HepG2 (cell line): ENCODE data around the gene BRPF1. TPM values are rescaled to one million over a fixed set of nuclear protein-coding genes. Genes with fewer than 3 reads are reported as not detected.
A peak's percentile ranks its signal among the peaks of the same experiment; 100 is the strongest.

Experiments
- AFF4 ChIP-seq: sonication (generic); formaldehyde crosslinking; IDR thresholded peaks from 2 replicates; pipeline ENCODE4 v1.4.0; 2020; ENCODE audit warnings: missing genetic modification reagents
- ARNTL ChIP-seq: sonication (generic); formaldehyde crosslinking; IDR thresholded peaks from 2 replicates; pipeline ENCODE4 v1.4.0; 2020; ENCODE audit warnings: mild to moderate bottlenecking, missing genetic modification reagents
- ESRRA ChIP-seq: sonication (generic); formaldehyde crosslinking; IDR thresholded peaks from 2 replicates; pipeline ENCODE4 v1.5.1; 2020; ENCODE audit warnings: mild to moderate bottlenecking, low read depth, missing genetic modification reagents
- FOXP1 ChIP-seq, 2 experiments: fragments of 450-650 bp in 1 of 2; IDR thresholded peaks; 2 replicates each; pipeline ENCODE4 v1.6.1; 2017 to 2018; ENCODE audit warnings: antibody characterized with exemption in 1 of 2
- GZF1 ChIP-seq: sonication (generic); formaldehyde crosslinking; IDR thresholded peaks from 2 replicates; pipeline ENCODE4 v1.5.1; 2020; ENCODE audit warnings: mild to moderate bottlenecking, missing genetic modification reagents
- SETDB1 ChIP-seq: sonication (generic); formaldehyde crosslinking; IDR thresholded peaks from 2 replicates; pipeline ENCODE4 v1.5.1; 2020; ENCODE audit warnings: missing genetic modification reagents, mild to moderate bottlenecking, borderline replicate concordance
- SOX6 ChIP-seq, 2 experiments: fragments of 450-650 bp in 1 of 2; sonication (generic) in 1 of 2; formaldehyde crosslinking in 1 of 2; IDR thresholded peaks; 2 replicates each; pipeline versions ENCODE4 v1.4.0 to v1.6.1; 2017 to 2020; ENCODE audit warnings: antibody characterized with exemption in 1 of 2, mild to moderate bottlenecking in 1 of 2, missing genetic modification reagents in 1 of 2
- SRSF1 ChIP-seq: fragments of 200-400 bp; formaldehyde crosslinking; optimal IDR thresholded peaks from 2 replicates; pipeline ENCODE3; 2017; ENCODE audit warnings: mild to moderate bottlenecking, low read depth, low read length, moderate library complexity
- TRIM24 ChIP-seq: sonication (generic); formaldehyde crosslinking; IDR thresholded peaks from 2 replicates; pipeline ENCODE4 v1.8.0; 2022; ENCODE audit warnings: mild to moderate bottlenecking, missing genetic modification reagents
- ZFP36L2 ChIP-seq: sonication (generic); formaldehyde crosslinking; IDR thresholded peaks from 2 replicates; pipeline ENCODE4 v1.4.0; 2020; ENCODE audit warnings: missing genetic modification reagents
- ZNF674 ChIP-seq: sonication (generic); formaldehyde crosslinking; IDR thresholded peaks from 2 replicates; pipeline ENCODE4 v1.5.0; 2020; ENCODE audit warnings: low read depth, mild to moderate bottlenecking, missing genetic modification reagents
- ZNF761 ChIP-seq: sonication (generic); formaldehyde crosslinking; conservative IDR thresholded peaks from 2 replicates; pipeline ENCODE4 v1.4.0; 2020; ENCODE audit warnings: mild to moderate bottlenecking, missing genetic modification reagents
- ZNF891 ChIP-seq: sonication (generic); formaldehyde crosslinking; IDR thresholded peaks from 2 replicates; pipeline ENCODE4 v1.5.0; 2020; ENCODE audit warnings: mild to moderate bottlenecking, missing genetic modification reagents
- ZSCAN31 ChIP-seq: sonication (generic); formaldehyde crosslinking; IDR thresholded peaks from 2 replicates; pipeline ENCODE4 v1.5.0; 2020; ENCODE audit warnings: low read depth, mild to moderate bottlenecking, missing genetic modification reagents
- polyA plus RNA-seq, 8 experiments: library from polyadenylated mRNA; depleted of rRNA in 3 of 8; stranded (reverse) in 7 of 8; unstranded in 1 of 8; fragments of >200 nt; fragmentation: Illumina TruSeq in 4 of 8; extraction: Trizol in 4 of 8; gene quantifications; 2 replicates each; pipeline versions ENCODE4 v1.2.1 to v1.2.3, GENCODE V29; 2011 to 2016; ENCODE audit warnings: low read depth in 4 of 8, missing spikeins in 1 of 8, mixed read lengths in 1 of 8; ENCODE audit not compliant: insufficient read depth in 1 of 8
- total RNA-seq, 5 experiments: library from RNA; depleted of rRNA; stranded (reverse); fragments of >200 nt; fragmentation: Illumina TruSeq; extraction: Trizol; gene quantifications; 2 replicates each; pipeline ENCODE4 v1.2.3, GENCODE V29; 2016; ENCODE audit warnings: low read depth in 1 of 5
- TF ChIP-seq, protein P1 (sequence below): sonication (generic); formaldehyde crosslinking; IDR thresholded peaks from one replicate; pipeline ENCODE4 v1.5.1; 2020; ENCODE audit warnings: mild to moderate bottlenecking, missing genetic modification reagents; ENCODE audit errors: not compliant biosample characterization

BRPF1 gene
- total and polyA plus RNA-seq, 2 of the 13 experiments (the other 11 are each of a cell fraction or from before 2014, with no cell fraction given), result 7.3 to 10.0 TPM

- TF ChIP-seq, protein P1, sequence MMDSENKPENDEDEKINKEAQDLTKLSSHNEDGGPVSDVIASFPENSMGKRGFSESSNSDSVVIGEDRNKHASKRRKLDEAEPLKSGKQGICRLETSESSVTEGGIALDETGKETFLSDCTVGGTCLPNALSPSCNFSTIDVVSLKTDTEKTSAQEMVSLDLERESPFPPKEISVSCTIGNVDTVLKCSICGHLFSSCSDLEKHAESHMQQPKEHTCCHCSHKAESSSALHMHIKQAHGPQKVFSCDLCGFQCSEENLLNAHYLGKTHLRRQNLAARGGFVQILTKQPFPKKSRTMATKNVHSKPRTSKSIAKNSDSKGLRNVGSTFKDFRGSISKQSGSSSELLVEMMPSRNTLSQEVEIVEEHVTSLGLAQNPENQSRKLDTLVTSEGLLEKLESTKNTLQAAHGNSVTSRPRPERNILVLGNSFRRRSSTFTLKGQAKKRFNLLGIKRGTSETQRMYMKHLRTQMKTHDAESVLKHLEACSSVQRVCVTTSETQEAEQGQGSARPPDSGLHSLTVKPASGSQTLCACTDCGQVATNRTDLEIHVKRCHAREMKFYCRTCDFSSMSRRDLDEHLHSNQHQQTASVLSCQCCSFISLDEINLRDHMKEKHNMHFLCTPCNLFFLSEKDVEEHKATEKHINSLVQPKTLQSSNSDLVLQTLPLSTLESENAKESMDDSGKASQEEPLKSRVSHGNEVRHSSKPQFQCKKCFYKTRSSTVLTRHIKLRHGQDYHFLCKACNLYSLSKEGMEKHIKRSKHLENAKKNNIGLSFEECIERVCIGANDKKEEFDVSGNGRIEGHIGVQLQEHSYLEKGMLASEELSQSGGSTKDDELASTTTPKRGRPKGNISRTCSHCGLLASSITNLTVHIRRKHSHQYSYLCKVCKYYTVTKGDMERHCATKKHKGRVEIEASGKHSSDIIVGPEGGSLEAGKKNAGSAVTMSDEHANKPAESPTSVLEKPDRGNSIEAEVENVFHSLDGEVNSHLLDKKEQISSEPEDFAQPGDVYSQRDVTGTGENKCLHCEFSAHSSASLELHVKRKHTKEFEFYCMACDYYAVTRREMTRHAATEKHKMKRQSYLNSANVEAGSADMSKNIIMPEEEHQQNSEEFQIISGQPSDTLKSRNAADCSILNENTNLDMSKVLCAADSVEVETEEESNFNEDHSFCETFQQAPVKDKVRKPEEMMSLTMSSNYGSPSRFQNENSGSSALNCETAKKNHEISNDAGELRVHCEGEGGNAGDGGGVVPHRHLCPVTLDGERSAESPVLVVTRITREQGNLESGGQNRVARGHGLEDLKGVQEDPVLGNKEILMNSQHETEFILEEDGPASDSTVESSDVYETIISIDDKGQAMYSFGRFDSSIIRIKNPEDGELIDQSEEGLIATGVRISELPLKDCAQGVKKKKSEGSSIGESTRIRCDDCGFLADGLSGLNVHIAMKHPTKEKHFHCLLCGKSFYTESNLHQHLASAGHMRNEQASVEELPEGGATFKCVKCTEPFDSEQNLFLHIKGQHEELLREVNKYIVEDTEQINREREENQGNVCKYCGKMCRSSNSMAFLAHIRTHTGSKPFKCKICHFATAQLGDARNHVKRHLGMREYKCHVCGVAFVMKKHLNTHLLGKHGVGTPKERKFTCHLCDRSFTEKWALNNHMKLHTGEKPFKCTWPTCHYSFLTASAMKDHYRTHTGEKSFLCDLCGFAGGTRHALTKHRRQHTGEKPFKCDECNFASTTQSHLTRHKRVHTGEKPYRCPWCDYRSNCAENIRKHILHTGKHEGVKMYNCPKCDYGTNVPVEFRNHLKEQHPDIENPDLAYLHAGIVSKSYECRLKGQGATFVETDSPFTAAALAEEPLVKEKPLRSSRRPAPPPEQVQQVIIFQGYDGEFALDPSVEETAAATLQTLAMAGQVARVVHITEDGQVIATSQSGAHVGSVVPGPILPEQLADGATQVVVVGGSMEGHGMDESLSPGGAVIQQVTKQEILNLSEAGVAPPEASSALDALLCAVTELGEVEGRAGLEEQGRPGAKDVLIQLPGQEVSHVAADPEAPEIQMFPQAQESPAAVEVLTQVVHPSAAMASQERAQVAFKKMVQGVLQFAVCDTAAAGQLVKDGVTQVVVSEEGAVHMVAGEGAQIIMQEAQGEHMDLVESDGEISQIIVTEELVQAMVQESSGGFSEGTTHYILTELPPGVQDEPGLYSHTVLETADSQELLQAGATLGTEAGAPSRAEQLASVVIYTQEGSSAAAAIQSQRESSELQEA (CRISPR knock-in tag), result no peak
- TF ChIP-seq ZNF761 (no peak; the same call in 1 of the 2 replicates), SRSF1 (peak; percentile 29), ZFP36L2 (CRISPR knock-in tag) (no peak), ESRRA (peak; percentile 10; the same call in 1 of the 2 replicates), FOXP1 (IDR thresholded peaks at IDR 0.05) (no peak), FOXP1 (CRISPR knock-in tag; IDR thresholded peaks at IDR 0.05) (no peak), GZF1 (CRISPR knock-in tag) (no peak), AFF4 (CRISPR knock-in tag) (no peak), SETDB1 (CRISPR knock-in tag) (no peak), ARNTL (CRISPR knock-in tag) (no peak), TRIM24 (CRISPR knock-in tag) (no peak), ZNF674 (CRISPR knock-in tag) (no peak), ZSCAN31 (CRISPR knock-in tag) (peak; percentile 50; the same call in 1 of the 2 replicates), SOX6 (IDR thresholded peaks at IDR 0.05) (no peak), SOX6 (CRISPR knock-in tag; IDR thresholded peaks at IDR 0.05) (no peak), ZNF891 (CRISPR knock-in tag) (peak; percentile 38; the same call in 1 of the 2 replicates)
Observed at GRCh38 chr3:9769426-9770275, 38.1 kb downstream of the BRPF1 start, which contains the start of gene CAMK1 (continued).
